Epithelial cell of esophagus (primary cell): ENCODE measurements around the gene LBP.
"Not testable (repeated sequence)": the region's sequence is repeated elsewhere in the genome, so short reads cannot be mapped to it uniquely, and the experiment has no call there.

ENCODE experiments used
- DNase-seq: peaks from one replicate; pipeline ENCODE4 v3.0.0; 2010; ENCODE audit warnings: low read depth
- H3K4me3 ChIP-seq: 2 replicates; pipeline ENCODE4 v1.5.1; 2011; ENCODE audit warnings: mild to moderate bottlenecking, low read length, control low read depth
- TF ChIP-seq, protein P1 (sequence below): IDR thresholded peaks from 2 replicates; pipeline ENCODE4 v1.5.1; 2011; ENCODE audit warnings: low read depth, mild to moderate bottlenecking, low read length, control low read depth, inconsistent platforms; ENCODE audit not compliant: insufficient read depth; ENCODE audit errors: missing control alignments

Gene LBP

GRCh38 chr20:38402816-38403215 lies 56.5 kb downstream of the LBP start:
- DNase-seq = no peak
- no peak overlapping the region for H3K4me3 ChIP-seq
- TF ChIP-seq, protein P1, sequence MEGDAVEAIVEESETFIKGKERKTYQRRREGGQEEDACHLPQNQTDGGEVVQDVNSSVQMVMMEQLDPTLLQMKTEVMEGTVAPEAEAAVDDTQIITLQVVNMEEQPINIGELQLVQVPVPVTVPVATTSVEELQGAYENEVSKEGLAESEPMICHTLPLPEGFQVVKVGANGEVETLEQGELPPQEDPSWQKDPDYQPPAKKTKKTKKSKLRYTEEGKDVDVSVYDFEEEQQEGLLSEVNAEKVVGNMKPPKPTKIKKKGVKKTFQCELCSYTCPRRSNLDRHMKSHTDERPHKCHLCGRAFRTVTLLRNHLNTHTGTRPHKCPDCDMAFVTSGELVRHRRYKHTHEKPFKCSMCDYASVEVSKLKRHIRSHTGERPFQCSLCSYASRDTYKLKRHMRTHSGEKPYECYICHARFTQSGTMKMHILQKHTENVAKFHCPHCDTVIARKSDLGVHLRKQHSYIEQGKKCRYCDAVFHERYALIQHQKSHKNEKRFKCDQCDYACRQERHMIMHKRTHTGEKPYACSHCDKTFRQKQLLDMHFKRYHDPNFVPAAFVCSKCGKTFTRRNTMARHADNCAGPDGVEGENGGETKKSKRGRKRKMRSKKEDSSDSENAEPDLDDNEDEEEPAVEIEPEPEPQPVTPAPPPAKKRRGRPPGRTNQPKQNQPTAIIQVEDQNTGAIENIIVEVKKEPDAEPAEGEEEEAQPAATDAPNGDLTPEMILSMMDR = no peak

GRCh38 chr20:38404016-38404415 lies 57.7 kb downstream of the LBP start:
- DNase-seq = no peak
- H3K4me3 ChIP-seq = no peak overlapping the region
- TF ChIP-seq, protein P1 = no peak

DNA sequence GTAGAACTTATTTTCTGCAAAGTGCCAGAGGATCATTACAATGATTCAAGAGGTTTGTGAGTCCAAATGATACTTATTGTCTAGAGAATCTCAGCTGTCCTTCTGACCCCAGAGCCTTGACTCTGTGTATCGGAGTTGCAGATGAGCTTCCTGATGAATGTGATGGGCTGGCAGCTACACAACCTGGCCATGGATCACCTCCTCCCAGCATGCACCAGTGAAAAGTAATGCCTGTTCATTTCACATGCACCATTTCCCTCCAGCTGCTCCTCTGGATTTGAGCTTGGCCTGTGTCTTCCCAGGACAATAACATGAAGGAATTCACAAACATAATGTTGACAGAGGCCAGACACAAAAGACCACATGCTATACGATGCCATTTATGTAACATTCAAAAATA lies 58.9 kb downstream of the LBP start:
- no peak overlapping the region for H3K4me3 ChIP-seq
- TF ChIP-seq, protein P1 = no peak
- no peak for DNase-seq

DNA sequence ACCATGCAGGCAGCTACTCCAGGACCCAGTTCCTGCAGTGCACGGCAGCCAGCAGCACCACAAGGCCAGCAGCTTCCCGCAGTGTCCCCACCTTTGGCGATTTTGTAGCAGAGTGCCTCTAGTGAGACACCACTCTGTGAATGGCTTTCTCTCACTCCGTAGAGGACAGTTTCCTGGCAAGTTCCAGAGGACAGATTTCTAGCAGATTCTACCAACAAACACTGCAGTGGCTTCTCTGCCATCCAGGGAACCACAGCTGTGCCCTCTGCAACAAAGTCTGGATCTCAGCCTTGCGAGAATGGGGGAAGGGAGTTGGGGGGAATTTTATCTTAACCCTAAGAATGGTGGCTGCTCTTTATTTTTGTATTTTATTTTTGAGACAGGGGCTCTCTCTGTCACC lies 60.2 kb downstream of the LBP start:
- TF ChIP-seq, protein P1 = no peak
- H3K4me3 ChIP-seq = no peak overlapping the region
- DNase-seq = no peak

DNA sequence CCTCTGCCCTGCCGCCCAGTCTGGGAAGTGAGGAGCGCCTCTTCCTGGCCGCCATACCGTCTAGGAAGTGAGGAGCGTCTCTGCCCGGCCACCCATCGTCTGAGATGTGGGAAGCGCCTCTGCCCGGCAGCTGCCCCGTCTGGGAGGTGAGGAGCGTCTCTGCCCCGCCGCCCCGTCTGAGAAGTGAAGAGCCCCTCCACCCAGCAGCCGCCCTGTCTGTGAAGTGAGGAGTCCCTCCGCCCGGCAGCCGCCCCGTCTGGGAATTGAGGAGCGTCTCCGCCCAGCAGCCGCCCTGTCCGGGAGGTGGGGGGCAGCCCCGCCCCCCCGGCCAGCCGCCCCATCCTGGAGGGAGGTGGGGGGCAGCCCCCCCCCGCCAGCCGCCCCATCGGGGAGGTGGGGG lies 61.0 kb downstream of the LBP start:
- TF ChIP-seq, protein P1 = no peak
- H3K4me3 ChIP-seq = no peak overlapping the region

GRCh38 chr20:38407822-38408221 lies 61.5 kb downstream of the LBP start:
- DNase-seq = not testable (repeated sequence)

More for the DNA sequence above, 61.0 kb downstream of the LBP start:
- no peak for DNase-seq

GRCh38 chr20:38412877-38413577 lies 66.7 kb downstream of the LBP start:
- TF ChIP-seq, protein P1 = no peak
- no peak overlapping the region for H3K4me3 ChIP-seq
- no peak for DNase-seq

More at GRCh38 chr20:38407822-38408221, 61.5 kb downstream of the LBP start:
- not testable (repeated sequence) for H3K4me3 ChIP-seq
